ENCODE results near the gene JPT2.

DNA sequence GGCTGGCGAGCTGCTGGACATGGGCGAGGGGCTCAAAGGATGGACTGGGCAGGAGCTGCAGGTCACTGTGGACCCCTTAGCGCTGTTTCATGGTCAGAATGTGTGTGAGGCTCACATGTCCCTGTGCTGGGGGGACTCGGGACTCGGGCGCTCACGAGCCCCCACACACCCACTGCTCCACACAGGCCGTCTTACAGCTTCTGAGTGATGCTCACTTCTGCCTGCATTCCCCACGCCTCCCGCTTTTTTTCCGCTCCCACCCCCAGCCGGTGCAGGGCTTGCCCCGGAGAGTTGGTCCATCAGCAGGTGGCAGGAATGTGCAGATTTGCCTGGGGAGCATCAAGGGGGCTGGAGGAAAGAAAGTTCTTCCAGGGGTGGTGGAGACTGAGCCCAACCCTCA is 20.2 kb upstream of the JPT2 start:
- TF ChIP-seq POLR2A (IDR thresholded peaks at IDR 0.05) (no peak), POLR2AphosphoS5 (IDR thresholded peaks at IDR 0.05) (no peak)
- TF ChIP-seq, protein P1, sequence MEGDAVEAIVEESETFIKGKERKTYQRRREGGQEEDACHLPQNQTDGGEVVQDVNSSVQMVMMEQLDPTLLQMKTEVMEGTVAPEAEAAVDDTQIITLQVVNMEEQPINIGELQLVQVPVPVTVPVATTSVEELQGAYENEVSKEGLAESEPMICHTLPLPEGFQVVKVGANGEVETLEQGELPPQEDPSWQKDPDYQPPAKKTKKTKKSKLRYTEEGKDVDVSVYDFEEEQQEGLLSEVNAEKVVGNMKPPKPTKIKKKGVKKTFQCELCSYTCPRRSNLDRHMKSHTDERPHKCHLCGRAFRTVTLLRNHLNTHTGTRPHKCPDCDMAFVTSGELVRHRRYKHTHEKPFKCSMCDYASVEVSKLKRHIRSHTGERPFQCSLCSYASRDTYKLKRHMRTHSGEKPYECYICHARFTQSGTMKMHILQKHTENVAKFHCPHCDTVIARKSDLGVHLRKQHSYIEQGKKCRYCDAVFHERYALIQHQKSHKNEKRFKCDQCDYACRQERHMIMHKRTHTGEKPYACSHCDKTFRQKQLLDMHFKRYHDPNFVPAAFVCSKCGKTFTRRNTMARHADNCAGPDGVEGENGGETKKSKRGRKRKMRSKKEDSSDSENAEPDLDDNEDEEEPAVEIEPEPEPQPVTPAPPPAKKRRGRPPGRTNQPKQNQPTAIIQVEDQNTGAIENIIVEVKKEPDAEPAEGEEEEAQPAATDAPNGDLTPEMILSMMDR (IDR thresholded peaks at IDR 0.05) = no peak
